Endodermal cell (in vitro differentiated cells): Measurements from ENCODE around the gene C1QTNF4. TPM values are rescaled to one million over a fixed set of nuclear protein-coding genes. Genes with fewer than 3 reads are reported as not detected.

Experiments used
- DNase-seq: peaks from one replicate; pipeline ENCODE4 v3.0.0-alpha.2; 2017
- H3K27ac ChIP-seq: 2 replicates; pipeline ENCODE4 v1.5.1; 2013; ENCODE audit warnings: mild to moderate bottlenecking, low read depth, low read length, moderate library complexity
- H3K27me3 ChIP-seq: 2 replicates; pipeline ENCODE4 v1.6.1; 2013; ENCODE audit warnings: mild to moderate bottlenecking, low read length, moderate library complexity; ENCODE audit not compliant: insufficient read depth, control insufficient read depth, poor library complexity, severe bottlenecking
- H3K36me3 ChIP-seq: 2 replicates; pipeline ENCODE4 v1.7.0; 2013; ENCODE audit warnings: mild to moderate bottlenecking, low read length, moderate library complexity; ENCODE audit not compliant: control insufficient read depth, insufficient read depth
- H3K4me1 ChIP-seq: one replicate; pipeline ENCODE4 v1.7.0; 2013; ENCODE audit warnings: low read length; ENCODE audit not compliant: control insufficient read depth, insufficient read depth
- H3K4me3 ChIP-seq: 2 replicates; pipeline ENCODE4 v1.5.1; 2013; ENCODE audit warnings: mild to moderate bottlenecking, low read length, moderate library complexity
- H3K9ac ChIP-seq: 2 replicates; pipeline ENCODE4 v1.6.1; 2013; ENCODE audit warnings: mild to moderate bottlenecking, low read length, moderate library complexity; ENCODE audit not compliant: poor library complexity, severe bottlenecking; ENCODE audit errors: extremely low read depth
- H3K9me3 ChIP-seq: 2 replicates; pipeline ENCODE4 v1.6.1; 2013; ENCODE audit warnings: mild to moderate bottlenecking, low read length, moderate library complexity; ENCODE audit not compliant: control insufficient read depth
- H3K27ac Mint-ChIP-seq: 2 replicates; pipeline ENCODE4 v1.8.0; 2020; ENCODE audit warnings: mixed read lengths
- H3K27me3 Mint-ChIP-seq: 2 replicates; pipeline ENCODE4 v1.8.0; 2021; ENCODE audit warnings: mild to moderate bottlenecking, mixed read lengths; ENCODE audit not compliant: insufficient read depth
- H3K36me3 Mint-ChIP-seq: 2 replicates; pipeline ENCODE4 v1.8.0; 2020; ENCODE audit warnings: low read depth, mixed read lengths
- H3K4me1 Mint-ChIP-seq: 2 replicates; pipeline ENCODE4 v1.8.0; 2020; ENCODE audit warnings: mixed read lengths
- H3K4me3 Mint-ChIP-seq: 2 replicates; pipeline ENCODE4 v1.8.0; 2020; ENCODE audit warnings: mild to moderate bottlenecking, moderate library complexity, mixed read lengths
- H3K9me3 Mint-ChIP-seq: 2 replicates; pipeline ENCODE4 v1.8.0; 2020; ENCODE audit warnings: mild to moderate bottlenecking, mixed read lengths
- CTCF ChIP-seq: fragments of 200-600 bp; sonication (generic); conservative IDR thresholded peaks from 2 replicates; pipeline ENCODE4 v1.5.0; 2021; ENCODE audit warnings: antibody characterized with exemption, mild to moderate bottlenecking
- WGBS, 2 experiments: methylation state at CpG; one replicate each; pipeline versions ENCODE4 v1.1.5 to v1.1.7; 2013; ENCODE audit warnings: missing lambda C conversion rate in 2 of 2, mixed read lengths in 1 of 2; ENCODE audit not compliant: insufficient coverage in 1 of 2, insufficient read length in 1 of 2; 5-methylcytosine and 5-hydroxymethylcytosine counted together
- total RNA-seq, 2 donors: library from RNA; stranded (reverse); fragmentation: NEBNext Ultra II Directional in 1 of 2; extraction: Animal tissue kit (Norgen Biotek cat#: 25700) in 1 of 2; gene quantifications; 2 replicates in 1 of 2; 3 replicates in 1 of 2; pipeline ENCODE4 v1.2.1, GENCODE V29; 2021

The C1QTNF4 gene
- total RNA-seq, 2 donors from 2014 or later: 6.9 to 10.5 TPM

- H3K4me3 Mint-ChIP-seq: no peak overlapping the region
Measured at GRCh38 chr11:47589118-47589517, 5.1 kb downstream of the C1QTNF4 start.

GRCh38 chr11:47587723-47588326 lies 6.4 kb downstream of the C1QTNF4 start:
- H3K4me3 Mint-ChIP-seq: no peak overlapping the region
- Histone ChIP-seq H3K9ac (no peak overlapping the region), H3K36me3 (peaks cover 23% of the 10 kb centered on the region), H3K9me3 (no peaks in the 10 kb centered on the region), H3K27me3 (peaks cover 5% of the 10 kb centered on the region), H3K4me1 (no peaks in the 10 kb centered on the region), H3K27ac (no peak overlapping the region), H3K4me3 (no peak overlapping the region)
- peaks cover 25% of the 10 kb centered on the region for H3K36me3 Mint-ChIP-seq
- peaks cover 5% of the 10 kb centered on the region for H3K4me1 Mint-ChIP-seq
- TF ChIP-seq CTCF: no peak
- H3K27me3 Mint-ChIP-seq: peaks cover 18% of the 10 kb centered on the region
- DNase-seq: no peak
- H3K9me3 Mint-ChIP-seq: peaks cover 2% of the 10 kb centered on the region
- no peak overlapping the region for H3K27ac Mint-ChIP-seq
- 93 to 97% methylated on average over 5 to 13 of the region's 14 CpGs for WGBS, 2 experiments

More at GRCh38 chr11:47589118-47589517, 5.1 kb downstream of the C1QTNF4 start:
- H3K27me3 Mint-ChIP-seq: peaks cover 29% of the 10 kb centered on the region
- no peak for TF ChIP-seq CTCF
- Histone ChIP-seq H3K9me3 (no peaks in the 10 kb centered on the region), H3K27ac (no peak overlapping the region), H3K4me3 (no peak overlapping the region), H3K4me1 (no peaks in the 10 kb centered on the region), H3K27me3 (peaks cover 16% of the 10 kb centered on the region), H3K36me3 (peaks cover 11% of the 10 kb centered on the region), H3K9ac (no peak overlapping the region)
- 78 to 94% methylated on average over 8 to 10 of the region's 11 CpGs for WGBS, 2 experiments
- no peak for DNase-seq
- peaks cover 2% of the 10 kb centered on the region for H3K9me3 Mint-ChIP-seq
- H3K4me1 Mint-ChIP-seq: peaks cover 7% of the 10 kb centered on the region
- no peak overlapping the region for H3K27ac Mint-ChIP-seq
- H3K36me3 Mint-ChIP-seq: peaks cover 12% of the 10 kb centered on the region

- Histone ChIP-seq H3K4me1 (no peaks in the 10 kb centered on the region), H3K4me3 (no peak overlapping the region), H3K27ac (no peak overlapping the region), H3K9ac (no peak overlapping the region), H3K36me3 (peaks cover 30% of the 10 kb centered on the region), H3K9me3 (no peaks in the 10 kb centered on the region), H3K27me3 (no peaks in the 10 kb centered on the region)
- 75 to 90% methylated on average over 2 to 6 of the region's 6 CpGs for WGBS, 2 experiments
- H3K27me3 Mint-ChIP-seq: peaks cover 11% of the 10 kb centered on the region
- peaks cover 31% of the 10 kb centered on the region for H3K36me3 Mint-ChIP-seq
- H3K4me3 Mint-ChIP-seq: no peak overlapping the region
- peaks cover 5% of the 10 kb centered on the region for H3K4me1 Mint-ChIP-seq
- no peak for TF ChIP-seq CTCF
- H3K27ac Mint-ChIP-seq: no peak overlapping the region
- DNase-seq: no peak
- peaks cover 2% of the 10 kb centered on the region for H3K9me3 Mint-ChIP-seq
Measured at GRCh38 chr11:47587039-47587716, 7.0 kb downstream of the C1QTNF4 start.
